HG03378 (cell line): ENCODE results near the gene PHKA2.
A peak's percentile ranks its signal among the peaks of the same experiment; 100 is the strongest.

Experiments
- ATAC-seq: cut with Tn5 transposase; IDR thresholded peaks from one replicate; pipeline ENCODE4 v1.9.1; 2021; ENCODE audit warnings: mild to moderate bottlenecking, moderate library complexity; ENCODE audit not compliant: unreplicated experiment

PHKA2 gene

DNA sequence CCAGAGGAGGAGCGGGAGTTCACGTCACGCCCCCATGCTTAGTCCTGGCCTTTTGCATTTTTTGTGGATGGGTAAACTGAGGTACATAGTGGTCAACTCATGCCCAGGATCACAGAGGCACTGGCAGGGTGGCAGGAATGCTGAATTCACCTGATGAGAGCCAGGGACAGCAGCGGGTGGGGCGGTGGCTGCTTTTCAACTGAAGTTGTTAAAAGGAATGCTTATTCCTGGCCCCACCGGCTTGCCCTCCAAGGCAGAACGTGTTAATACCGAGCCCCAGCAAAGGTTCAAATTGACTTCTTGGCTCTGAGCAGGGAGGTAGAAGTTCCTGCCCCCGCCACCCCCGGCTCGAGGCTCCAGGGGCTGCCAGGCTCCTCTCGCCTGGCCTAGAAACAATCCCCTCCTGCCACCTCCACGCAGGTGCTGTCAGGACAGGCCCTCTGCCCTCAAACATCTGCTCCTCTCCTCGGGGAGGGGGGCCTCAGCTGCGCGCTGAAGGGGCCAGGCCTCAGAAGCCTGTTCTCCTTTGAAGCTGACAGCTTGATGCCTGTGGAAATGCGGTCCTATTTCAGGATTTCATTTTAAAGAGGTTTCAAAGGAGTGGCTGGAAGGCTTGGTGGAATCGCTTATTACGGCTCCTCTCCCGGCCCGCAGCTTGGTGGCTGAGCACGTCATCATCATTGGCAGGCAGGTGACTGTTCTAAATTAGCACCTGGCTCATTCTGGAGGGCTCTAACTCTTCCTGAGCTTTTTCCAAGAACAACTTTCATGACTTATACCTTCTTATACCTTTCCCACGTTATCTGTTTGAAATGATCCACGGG, 93.0 kb downstream of the PHKA2 start:
- ATAC-seq, result no peak

DNA sequence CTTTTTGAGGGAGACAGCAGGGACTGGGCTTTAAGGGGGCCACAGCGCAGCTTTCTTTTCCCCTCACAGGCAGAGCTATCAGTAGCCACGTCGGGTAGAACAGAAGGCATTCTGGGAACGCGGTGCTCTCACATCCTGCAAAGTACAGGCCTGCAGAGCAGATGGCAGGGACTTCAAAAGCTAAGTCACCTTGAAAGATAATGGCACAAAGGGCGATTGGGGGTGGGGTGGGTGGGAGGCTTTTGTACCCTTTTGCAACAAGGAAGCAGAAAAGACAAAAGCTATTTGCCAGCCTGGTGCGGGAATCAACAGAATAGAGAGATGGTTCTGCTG, 93.9 kb downstream of the PHKA2 start:
- ATAC-seq, result no peak

DNA sequence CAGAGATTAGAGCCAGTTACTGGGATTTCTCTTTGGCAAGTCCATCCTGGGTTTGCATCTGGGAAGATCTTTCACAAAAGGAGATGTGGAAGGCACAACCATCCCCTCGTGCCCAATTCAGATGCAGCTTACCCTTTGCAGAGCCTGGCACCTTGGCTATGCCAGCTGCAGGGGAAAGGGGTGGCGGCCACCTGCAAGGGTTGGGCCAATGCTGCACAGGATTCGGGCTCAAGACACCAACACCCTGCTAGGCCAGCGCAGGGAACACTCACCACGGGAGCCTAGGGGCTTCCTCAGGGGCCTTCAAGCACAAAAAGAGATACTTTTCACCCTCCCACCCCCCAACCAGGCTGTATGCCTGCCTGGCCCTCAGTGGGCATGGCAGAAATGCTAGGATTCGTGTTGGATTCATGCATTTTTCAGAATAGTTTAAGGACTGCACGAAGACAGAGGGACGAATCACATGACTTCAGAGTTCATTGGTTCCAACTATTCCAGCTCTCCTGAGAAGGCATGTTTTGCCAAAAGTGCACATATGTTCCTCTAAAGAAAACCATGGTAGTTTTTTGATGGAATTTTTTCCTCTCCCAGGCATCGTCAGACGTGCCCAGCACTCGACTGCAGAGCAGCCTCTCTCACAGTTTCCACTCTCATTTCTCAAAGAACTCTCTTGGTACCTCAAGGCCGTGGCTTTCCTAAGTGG, 94.4 kb downstream of the PHKA2 start:
- ATAC-seq, result no peak

DNA sequence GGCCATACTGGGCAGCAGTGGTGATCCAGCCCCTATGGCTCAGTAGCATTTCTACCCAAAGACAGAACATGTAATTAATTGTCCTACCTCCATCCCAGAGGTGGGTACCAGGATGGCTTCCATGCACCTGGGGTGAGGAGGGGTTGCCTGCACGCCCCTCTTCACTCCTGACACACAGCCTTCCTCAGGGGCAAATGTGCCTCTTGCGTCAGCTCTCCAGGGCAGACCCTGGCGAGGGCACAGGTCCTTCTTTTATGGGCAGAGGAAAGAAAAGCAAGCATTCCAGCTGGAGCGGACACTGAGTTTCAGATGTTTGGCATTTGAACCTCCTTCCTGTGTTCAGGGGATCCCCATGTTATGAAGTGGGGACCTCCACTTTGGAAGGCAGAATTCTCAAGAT, 95.6 kb downstream of the PHKA2 start:
- ATAC-seq, result no peak

DNA sequence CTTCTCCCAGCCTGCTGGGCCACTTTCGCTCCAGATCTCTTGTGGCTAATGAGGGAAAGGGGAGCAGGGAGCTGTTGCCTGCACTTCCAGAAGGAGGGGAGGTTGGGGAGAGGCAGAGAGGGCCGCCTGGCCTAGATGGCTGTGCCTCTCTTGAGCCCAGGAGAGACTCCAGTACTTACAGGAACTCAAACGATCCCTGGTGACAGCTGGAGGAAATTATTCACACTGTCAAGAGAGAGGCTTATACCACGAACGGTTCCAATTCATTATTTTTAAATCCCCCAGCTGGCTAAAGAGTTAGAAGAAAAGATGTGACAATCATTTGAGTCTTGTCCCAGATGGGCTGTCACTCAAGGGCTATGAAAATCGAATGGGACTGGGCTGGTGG, 96.1 kb downstream of the PHKA2 start:
- ATAC-seq, result no peak

DNA sequence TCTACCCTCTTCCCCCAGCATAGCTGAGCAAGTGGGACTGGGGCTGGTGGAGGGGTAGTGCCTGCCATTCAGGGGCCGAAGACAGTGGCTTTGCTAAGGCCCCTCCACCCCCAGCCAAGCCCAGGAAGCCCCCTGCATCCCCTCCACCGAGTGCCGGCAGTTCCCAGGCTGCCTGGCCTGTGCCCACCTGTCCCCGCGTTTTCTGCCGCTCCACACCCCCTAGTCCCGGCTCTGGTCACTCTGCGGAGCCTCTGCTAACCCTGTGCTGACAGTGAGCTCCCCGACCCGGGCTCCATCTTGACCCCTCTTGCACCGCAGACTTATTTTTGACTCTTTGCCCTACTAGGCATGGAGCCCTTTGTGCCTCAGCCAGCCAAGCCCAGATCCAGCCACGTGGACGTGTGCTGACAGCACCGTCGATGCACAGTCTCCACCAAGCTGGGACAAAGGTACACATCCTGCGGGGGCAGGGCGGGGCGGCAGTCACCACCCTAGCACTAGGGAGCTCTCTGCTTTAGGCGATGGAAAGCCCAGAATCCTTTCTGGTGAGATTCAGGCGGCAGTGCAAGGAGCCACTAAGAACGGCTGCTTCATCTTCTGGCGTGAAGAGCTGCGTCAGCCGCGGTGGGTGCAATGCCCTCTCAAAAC, 96.6 kb downstream of the PHKA2 start:
- ATAC-seq, result no peak

DNA sequence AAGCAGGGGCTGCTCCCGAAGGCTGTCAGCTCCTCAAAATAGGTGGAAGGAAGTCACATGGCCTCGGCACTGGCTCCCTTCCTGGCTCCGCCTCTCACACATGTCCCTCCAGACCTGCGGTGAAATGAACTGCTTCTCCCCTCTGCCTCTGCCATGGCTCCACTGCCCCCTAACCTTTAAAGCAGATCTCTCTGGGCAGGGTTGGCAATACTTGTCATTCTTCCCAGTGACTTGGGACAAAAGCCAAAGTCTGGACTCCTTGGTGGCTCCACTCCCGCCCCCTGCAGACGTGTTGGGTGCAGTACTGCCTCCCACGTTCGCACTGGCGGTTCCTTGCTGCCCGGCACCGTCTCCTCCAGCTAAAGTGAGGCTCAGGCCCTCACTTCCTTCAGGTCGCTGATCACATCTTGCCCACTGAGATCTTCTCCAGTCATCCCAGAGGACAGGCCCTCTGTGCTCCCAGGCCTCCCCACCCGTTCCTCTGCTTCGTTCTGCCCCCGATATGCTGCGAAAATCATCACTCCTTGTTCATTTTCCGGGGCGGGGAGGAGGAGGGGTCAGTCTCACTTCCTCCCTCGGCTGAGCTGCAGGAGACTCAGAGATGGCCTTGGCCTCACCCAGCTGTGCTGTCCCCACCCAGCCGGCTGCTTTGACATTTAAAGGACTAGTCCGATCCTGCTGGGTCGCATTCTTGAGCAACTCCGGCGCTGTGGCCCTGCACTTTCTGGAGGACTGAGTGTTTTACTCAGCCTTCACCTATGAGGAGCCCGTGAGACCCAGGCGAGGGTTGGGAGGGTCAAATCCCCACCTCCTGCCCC, 97.4 kb downstream of the PHKA2 start:
- peak; percentile 62 for ATAC-seq

DNA sequence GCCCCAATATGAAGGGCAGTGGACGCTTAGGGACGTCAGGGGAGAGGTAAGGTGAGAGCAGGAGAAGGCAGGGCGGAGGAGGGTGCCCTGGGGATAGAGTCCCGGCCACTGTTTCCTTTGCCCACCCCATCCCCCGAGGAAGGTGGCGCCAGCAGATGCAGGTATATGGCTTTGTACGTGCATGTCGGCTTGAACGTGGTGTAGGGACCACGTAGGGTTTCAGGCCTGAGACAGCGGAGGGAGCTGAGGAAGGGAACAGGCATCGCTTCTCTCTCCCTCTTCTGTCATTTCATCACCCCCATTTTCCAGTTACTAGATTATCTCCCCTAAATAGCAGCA, 97.9 kb downstream of the PHKA2 start:
- peak; percentile 24 for ATAC-seq

DNA sequence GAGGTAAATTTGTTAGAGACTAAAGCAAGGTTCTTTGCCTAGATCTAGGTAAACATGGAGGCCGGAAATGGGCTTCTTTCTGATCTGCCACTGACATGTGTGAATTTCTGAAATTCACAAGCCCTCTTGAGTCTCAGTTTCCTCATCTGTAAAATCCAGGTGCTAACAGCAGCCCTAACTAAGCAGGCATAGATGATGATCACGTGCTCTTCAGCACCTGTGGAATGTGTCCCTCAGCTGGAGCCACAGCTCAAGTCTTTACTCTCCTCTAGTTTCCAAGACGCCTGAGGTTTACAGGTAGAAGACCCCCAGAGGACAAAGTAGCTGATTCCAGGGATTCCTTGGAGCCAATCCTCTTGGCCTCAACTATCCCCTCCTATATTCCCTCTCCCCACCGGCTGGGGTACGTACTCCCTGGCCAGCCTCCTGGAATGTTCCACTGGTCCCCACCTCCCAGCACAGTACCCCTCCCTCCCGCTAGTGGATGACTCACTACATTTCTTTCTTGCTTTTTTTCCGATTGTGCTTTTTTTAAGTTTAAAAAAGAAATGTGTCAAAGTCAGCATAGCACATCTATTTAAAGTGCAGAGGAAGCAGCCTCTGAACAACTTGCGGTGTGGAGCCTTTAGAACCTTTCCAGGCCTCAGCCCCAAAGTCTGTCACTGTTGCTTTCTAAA, 98.4 kb downstream of the PHKA2 start:
- ATAC-seq, result peak; percentile 15

DNA sequence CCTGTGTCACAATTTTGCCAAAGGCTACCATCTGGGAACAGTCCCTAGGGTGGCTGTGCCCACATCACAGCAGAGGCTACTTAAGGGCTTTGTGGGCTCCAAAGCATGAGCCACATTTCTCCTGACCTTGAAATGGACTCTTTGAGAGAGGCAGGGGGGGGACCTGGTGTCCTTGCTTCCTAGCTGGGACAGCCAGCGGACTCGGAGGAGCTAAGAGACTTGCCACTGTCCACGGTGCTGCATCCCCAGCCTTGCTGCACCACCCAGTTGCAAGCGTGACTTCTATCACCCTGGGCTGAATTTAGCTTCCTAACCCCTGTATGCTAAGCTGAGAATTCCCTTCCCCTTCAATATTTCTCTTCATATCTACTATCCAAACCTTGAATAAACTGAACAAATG, 99.0 kb downstream of the PHKA2 start:
- no peak for ATAC-seq

DNA sequence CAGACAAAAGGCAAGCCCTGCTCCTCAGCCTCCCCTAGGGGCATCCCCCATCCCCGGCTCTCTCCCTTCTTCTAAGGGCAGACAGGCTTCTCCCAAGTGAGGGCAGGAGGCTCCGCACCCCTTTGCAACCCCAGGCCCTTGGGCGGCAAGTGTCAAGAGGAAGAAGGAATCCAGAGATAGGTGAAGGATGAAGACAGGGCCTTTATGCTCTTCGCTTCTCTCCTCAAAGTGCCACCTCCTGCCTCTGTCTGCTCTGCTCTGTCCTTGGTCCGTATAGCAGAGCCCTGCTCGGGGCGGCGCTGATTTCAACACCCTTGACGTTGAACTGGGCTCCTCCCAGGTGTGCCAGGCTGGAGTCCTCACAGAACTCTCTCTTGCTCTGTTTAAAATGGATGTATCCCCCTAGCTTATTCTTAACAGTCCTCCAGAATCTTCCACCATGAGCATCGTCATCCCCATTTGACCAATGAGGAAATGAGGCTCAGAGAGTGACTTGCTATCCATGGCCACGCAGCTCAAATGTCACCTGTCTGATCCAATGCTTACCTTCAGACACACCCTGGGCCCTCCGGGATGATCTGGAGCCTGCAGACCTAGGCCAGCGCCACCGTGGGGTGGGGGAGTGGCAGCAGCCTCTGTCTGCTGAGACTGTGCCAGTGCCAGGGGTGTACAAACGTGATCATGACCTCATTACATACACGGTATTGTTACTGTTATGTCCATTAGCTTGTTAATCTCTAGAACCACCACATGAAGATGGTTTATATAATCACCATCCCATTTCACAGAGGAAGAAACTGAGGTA, 99.8 kb downstream of the PHKA2 start:
- ATAC-seq, result no peak

DNA sequence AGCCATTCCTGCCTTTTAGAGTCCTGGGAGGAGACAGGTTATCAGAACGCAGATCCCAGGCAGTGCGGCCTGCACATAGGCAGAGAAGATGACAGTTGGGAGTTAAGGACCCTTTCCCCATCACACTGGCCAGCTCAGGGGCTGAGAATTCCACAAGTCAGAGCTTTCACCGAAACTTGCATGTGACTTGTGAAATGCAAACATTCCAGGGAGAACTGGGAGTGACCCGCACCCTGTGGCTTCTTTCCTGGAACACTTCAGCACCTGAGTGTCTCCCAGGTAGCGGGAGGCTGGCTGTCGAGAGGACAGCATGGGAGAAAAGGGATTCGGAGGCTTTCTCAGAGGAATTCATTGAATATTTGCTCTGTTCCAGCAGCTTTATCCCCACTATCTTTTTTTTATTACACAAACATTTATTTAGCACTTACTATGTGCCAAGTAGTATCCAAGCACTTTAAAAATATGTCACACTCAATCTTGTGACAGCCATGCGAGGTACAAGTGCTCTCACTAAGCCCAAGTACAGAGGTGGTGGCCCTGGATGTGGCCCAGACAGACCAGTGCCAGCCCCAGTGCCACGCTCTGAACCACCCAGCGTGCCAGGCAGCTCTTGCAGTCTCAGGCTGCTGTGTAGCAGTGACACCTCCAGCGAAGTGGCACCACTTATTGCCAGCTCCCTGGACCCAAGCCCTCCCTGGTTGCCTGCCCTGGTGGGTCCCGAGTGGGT, 100.5 kb downstream of the PHKA2 start:
- no peak for ATAC-seq

DNA sequence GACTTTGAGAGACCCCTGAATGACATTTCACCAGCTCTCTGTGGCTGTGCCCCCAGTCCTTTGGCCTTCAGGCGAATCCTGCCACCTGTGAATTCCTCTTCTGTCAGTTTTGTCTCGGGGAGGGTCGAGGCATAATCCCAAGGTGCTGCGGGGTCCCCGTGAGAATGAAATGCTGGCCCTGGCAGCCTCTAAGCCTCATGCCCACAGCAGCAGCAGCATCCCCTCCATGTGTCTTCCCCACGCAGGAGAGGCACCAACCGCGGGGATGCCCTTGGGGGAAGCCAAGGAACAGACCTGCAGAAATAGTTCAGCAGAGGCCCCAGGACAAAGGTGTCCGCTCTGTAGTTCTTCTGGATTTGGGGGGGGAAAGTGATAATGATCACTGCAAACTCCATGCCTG, 104.8 kb downstream of the PHKA2 start:
- ATAC-seq, result no peak

DNA sequence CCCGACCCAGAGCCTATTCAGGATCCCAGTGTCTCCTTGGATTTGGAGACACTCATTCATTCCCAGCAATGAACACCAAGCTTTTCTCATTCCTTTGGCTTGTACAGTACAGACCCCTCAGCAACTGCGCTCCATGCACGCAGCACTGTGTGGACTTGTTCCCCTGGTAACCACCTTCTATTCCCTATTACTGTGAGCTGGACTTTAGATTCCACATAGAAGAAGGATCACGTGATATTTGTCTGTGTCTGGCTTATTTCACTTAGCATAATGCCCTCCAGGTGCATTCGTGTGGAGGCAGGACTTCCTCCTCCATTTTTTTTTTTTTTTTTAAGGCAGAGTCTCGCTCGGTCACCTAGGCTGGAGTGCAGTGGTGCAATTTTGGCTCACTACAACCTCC, 106.4 kb downstream of the PHKA2 start:
- no peak for ATAC-seq

DNA sequence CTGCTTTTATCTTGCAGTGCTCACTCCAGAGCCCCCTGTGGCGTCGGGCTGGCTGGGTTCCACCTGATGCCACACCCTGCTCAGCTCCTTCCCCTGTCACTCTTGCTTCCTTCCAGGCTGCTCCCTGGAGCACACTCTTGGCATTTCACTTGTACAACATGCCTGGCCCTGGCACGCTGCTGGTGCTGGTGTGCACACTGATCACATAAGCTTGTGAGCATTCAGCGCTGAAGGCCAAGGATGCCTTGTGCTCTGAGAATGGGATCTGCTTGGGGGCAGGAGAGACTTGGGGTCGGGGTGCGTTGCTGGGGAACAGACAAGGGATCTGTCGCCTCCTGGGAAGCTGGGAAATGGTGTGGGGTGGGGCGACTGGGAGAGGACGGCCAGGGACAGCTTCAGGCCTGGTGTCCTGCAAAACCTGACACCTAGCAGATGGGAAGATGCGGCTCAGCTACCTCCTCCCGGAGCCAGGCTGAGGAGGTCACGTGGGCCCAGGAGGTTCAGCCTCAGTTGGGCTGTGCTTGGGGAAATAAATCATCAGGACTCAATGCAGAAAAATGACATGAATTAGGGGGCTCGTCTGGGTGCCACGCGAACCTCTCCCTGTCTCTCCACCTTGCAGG, 108.5 kb downstream of the PHKA2 start:
- ATAC-seq, result no peak

DNA sequence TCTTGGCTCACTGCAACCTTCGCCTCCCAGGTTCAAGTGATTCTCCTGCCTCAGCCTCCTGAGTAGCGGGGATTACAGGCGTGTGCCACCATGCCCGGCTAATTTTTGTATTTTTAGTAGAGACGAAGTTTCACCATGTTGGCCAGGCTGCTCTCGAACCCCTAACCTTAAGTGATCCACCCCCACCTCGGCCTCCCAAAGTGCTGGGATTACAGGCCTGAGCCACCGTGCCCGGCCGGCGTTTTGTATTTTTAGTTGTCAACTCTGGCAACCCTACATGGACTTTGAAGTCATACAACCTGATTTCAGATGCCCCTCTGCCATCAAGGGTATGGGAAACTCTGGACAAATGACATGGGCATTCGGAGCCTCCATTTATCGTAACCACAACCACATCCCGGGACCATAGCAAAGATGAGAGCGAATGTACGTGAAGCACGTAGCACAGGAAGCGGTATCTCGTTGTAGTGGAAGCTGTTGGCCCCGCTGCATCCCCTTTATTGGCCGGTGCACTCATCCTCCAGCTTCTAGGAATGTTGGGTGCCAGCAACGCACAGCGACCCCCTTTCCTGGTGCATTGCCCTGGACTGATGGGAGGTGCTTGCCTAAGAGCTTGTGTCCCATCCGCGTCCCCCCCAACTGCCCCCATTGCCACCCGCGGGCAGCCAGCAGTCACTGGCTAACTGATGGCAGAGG, 109.2 kb downstream of the PHKA2 start:
- ATAC-seq, result no peak

DNA sequence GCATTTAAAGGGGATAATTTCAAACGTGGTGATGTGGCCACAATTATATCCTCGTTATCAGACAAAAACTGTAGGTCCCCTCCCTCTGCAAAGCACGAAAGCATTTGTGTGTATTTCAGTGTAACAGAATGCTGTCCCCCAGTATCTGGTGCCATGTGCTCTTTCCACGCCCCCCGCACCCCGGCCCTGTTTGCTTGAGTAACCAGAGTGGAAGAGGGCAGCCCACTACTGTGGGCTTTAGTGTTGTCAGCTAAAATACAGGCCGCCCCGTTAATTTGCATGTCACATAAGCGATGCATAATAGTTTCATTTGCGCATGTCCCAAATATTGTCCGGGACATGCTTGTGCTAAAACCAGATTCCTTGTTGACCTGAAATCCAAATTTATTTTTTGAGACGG, 110.1 kb downstream of the PHKA2 start:
- no peak for ATAC-seq

DNA sequence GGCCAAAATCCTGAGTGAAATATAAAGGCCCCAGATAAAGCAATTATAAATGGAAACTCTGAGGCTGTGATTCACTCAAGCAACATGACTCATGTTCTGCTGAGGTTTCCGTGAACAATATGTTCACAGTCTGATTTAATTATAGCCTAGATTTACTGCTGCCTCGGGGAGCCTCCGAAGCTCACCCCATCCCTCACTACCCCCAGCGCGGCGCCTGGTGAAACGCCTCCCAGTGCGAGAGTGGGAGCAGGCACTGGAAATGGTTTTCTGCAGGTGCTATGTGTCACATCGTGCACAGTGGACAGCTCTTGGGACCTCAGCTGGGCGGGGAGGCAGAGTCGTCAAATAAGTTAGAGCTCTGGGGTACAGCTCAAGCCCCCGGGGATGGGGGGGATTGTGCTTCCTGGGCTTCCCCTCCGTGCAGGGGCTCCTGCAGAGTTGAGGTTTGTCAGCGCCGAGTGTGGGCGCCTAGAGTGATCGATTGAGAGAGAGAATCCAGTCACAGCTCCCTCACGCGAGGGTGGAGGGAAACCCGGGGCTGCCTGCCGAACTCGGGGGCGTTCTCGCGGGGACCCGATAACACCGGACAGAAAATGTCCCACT, 110.6 kb downstream of the PHKA2 start:
- no peak for ATAC-seq
